DOHH2 (cell line): ENCODE measurements around the gene FOXP4.

Experiments
- H3F3A ChIP-seq: fragments of 200-600 bp; sonication (generic), shearing (Covaris generic); 2 replicates; pipeline ENCODE4 v1.6.0; 2016; ENCODE audit warnings: antibody characterized with exemption, mild to moderate bottlenecking; ENCODE audit not compliant: control insufficient read depth, insufficient read depth
- H3K27ac ChIP-seq: fragments of 200-600 bp; sonication (generic); 2 replicates; pipeline ENCODE4 v1.5.1; 2014; ENCODE audit warnings: low read depth, mild to moderate bottlenecking, low read length, moderate library complexity
- H3K27me3 ChIP-seq: fragments of 200-600 bp; sonication (generic); 2 replicates; pipeline ENCODE4 v1.6.1; 2014; ENCODE audit warnings: mild to moderate bottlenecking, low read length, mixed read lengths; ENCODE audit not compliant: control insufficient read depth
- H3K36me3 ChIP-seq: fragments of 200-600 bp; sonication (generic); 2 replicates; pipeline ENCODE4 v1.6.1; 2014; ENCODE audit warnings: mild to moderate bottlenecking, low read length, moderate library complexity, mixed read lengths; ENCODE audit not compliant: control insufficient read depth
- H3K4me1 ChIP-seq: fragments of 200-600 bp; sonication (generic); 2 replicates; pipeline ENCODE4 v1.6.1; 2014; ENCODE audit warnings: mild to moderate bottlenecking, low read length, mixed read lengths; ENCODE audit not compliant: control insufficient read depth
- H3K4me2 ChIP-seq: fragments of 200-600 bp; sonication (generic); 2 replicates; pipeline ENCODE4 v1.6.0; 2014; ENCODE audit warnings: mild to moderate bottlenecking, low read length, moderate library complexity
- H3K4me3 ChIP-seq: fragments of 200-600 bp; sonication (generic); 2 replicates; pipeline ENCODE4 v1.5.1; 2014; ENCODE audit warnings: mild to moderate bottlenecking, low read length, mixed read lengths
- H3K79me2 ChIP-seq: fragments of 200-600 bp; sonication (generic); 2 replicates; pipeline ENCODE4 v1.6.1; 2014; ENCODE audit warnings: mild to moderate bottlenecking, low read length, mixed read lengths; ENCODE audit not compliant: control insufficient read depth
- H3K9me2 ChIP-seq: fragments of 200-600 bp; sonication (generic); replicated peaks from 2 replicates; pipeline ENCODE4 v1.6.1; 2014; ENCODE audit warnings: mild to moderate bottlenecking, low read length, mixed read lengths; ENCODE audit not compliant: control insufficient read depth
- H3K9me3 ChIP-seq: fragments of 200-600 bp; sonication (generic); 2 replicates; pipeline ENCODE4 v1.6.1; 2014; ENCODE audit warnings: antibody characterized with exemption, low read length, mixed read lengths; ENCODE audit not compliant: control insufficient read depth, insufficient read depth
- H4K20me1 ChIP-seq: fragments of 200-600 bp; sonication (generic); 2 replicates; pipeline ENCODE4 v1.6.0; 2014; ENCODE audit warnings: low read depth, mild to moderate bottlenecking, antibody characterized with exemption, low read length, moderate library complexity; ENCODE audit not compliant: control insufficient read depth, insufficient read depth
- CTCF ChIP-seq: fragments of 200-600 bp; sonication (generic); IDR thresholded peaks from one replicate; pipeline ENCODE4 v1.5.1; 2014; ENCODE audit warnings: antibody characterized with exemption, mild to moderate bottlenecking, low read depth, low read length; ENCODE audit not compliant: poor library complexity, severe bottlenecking
- EZH2phosphoT487 ChIP-seq: fragments of 200-600 bp; sonication (generic); IDR thresholded peaks from 2 replicates; pipeline ENCODE4 v1.6.1; 2017; ENCODE audit warnings: borderline replicate concordance, mild to moderate bottlenecking, antibody characterized with exemption, low read length, moderate library complexity, mixed read lengths

Gene FOXP4

GRCh38 chr6:41626022-41626421 is 79.8 kb downstream of the FOXP4 start:
- Histone ChIP-seq H3K27me3 (peaks cover 17% of the 10 kb centered on the region), H3K36me3 (no peaks in the 10 kb centered on the region), H3K27ac (no peak overlapping the region), H4K20me1 (no peaks in the 10 kb centered on the region), H3F3A (no peaks in the 10 kb centered on the region), H3K9me2 (no peaks in the 10 kb centered on the region), H3K4me3 (no peak overlapping the region), H3K4me1 (peaks cover 10% of the 10 kb centered on the region), H3K79me2 (no peaks in the 10 kb centered on the region), H3K9me3 (no peaks in the 10 kb centered on the region), H3K4me2 (no peak overlapping the region)
- TF ChIP-seq CTCF: no peak
- TF ChIP-seq EZH2phosphoT487: no peak

- no peaks in the 10 kb centered on the region for H4K20me1 ChIP-seq
- no peaks in the 10 kb centered on the region for H3K79me2 ChIP-seq
- no peak overlapping the region for H3K27ac ChIP-seq
- no peak overlapping the region for H3K4me2 ChIP-seq
- no peaks in the 10 kb centered on the region for H3K9me3 ChIP-seq
- H3F3A ChIP-seq: no peaks in the 10 kb centered on the region
- H3K4me3 ChIP-seq: no peak overlapping the region
- H3K4me1 ChIP-seq: peaks cover 10% of the 10 kb centered on the region
- TF ChIP-seq EZH2phosphoT487: no peak
- no peaks in the 10 kb centered on the region for H3K36me3 ChIP-seq
- no peaks in the 10 kb centered on the region for H3K9me2 ChIP-seq
- H3K27me3 ChIP-seq: peaks cover 14% of the 10 kb centered on the region
These were observed 80.7 kb downstream of the FOXP4 start for GRCh38 chr6:41626917-41627316.

- H3F3A ChIP-seq: no peaks in the 10 kb centered on the region
- no peaks in the 10 kb centered on the region for H3K9me2 ChIP-seq
- H3K4me2 ChIP-seq: no peak overlapping the region
- peaks cover 10% of the 10 kb centered on the region for H3K4me1 ChIP-seq
- no peaks in the 10 kb centered on the region for H3K79me2 ChIP-seq
- no peaks in the 10 kb centered on the region for H3K36me3 ChIP-seq
- H3K27me3 ChIP-seq: peaks cover 19% of the 10 kb centered on the region
- no peaks in the 10 kb centered on the region for H4K20me1 ChIP-seq
- no peaks in the 10 kb centered on the region for H3K9me3 ChIP-seq
- no peak overlapping the region for H3K4me3 ChIP-seq
- no peak overlapping the region for H3K27ac ChIP-seq
- TF ChIP-seq EZH2phosphoT487 (no peak), CTCF (no peak)
These were observed 82.9 kb downstream of the FOXP4 start for GRCh38 chr6:41629128-41629527.

- peaks cover 8% of the 10 kb centered on the region for H3K4me1 ChIP-seq
- no peak overlapping the region for H3K4me2 ChIP-seq
- peaks cover 19% of the 10 kb centered on the region for H3K27me3 ChIP-seq
- no peaks in the 10 kb centered on the region for H3F3A ChIP-seq
- no peaks in the 10 kb centered on the region for H3K36me3 ChIP-seq
- H3K9me3 ChIP-seq: no peaks in the 10 kb centered on the region
- no peaks in the 10 kb centered on the region for H3K9me2 ChIP-seq
- no peaks in the 10 kb centered on the region for H3K79me2 ChIP-seq
- TF ChIP-seq CTCF (no peak), EZH2phosphoT487 (no peak)
- H3K4me3 ChIP-seq: no peak overlapping the region
- no peak overlapping the region for H3K27ac ChIP-seq
- no peaks in the 10 kb centered on the region for H4K20me1 ChIP-seq
These were observed 83.9 kb downstream of the FOXP4 start for GRCh38 chr6:41630069-41630468.
